ENCODE results near the gene CHMP4B. TPM values are rescaled to one million over a fixed set of nuclear protein-coding genes. Genes with fewer than 3 reads are reported as not detected.

CHMP4B gene
- total RNA-seq, 6 experiments from 2014 or later = 81.2 to 94.2 (median 86.1) TPM

- DNase-seq = no peak
- H3K27me3 Mint-ChIP-seq (ENCODE audit: insufficient read depth) = peaks cover 7% of the 10 kb centered on the region
- TF ChIP-seq, protein P1, sequence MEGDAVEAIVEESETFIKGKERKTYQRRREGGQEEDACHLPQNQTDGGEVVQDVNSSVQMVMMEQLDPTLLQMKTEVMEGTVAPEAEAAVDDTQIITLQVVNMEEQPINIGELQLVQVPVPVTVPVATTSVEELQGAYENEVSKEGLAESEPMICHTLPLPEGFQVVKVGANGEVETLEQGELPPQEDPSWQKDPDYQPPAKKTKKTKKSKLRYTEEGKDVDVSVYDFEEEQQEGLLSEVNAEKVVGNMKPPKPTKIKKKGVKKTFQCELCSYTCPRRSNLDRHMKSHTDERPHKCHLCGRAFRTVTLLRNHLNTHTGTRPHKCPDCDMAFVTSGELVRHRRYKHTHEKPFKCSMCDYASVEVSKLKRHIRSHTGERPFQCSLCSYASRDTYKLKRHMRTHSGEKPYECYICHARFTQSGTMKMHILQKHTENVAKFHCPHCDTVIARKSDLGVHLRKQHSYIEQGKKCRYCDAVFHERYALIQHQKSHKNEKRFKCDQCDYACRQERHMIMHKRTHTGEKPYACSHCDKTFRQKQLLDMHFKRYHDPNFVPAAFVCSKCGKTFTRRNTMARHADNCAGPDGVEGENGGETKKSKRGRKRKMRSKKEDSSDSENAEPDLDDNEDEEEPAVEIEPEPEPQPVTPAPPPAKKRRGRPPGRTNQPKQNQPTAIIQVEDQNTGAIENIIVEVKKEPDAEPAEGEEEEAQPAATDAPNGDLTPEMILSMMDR (IDR thresholded peaks at IDR 0.05) = no peak
- H3K4me3 Mint-ChIP-seq = no peak overlapping the region
- H3K4me1 Mint-ChIP-seq (ENCODE audit: low read depth) = no peaks in the 10 kb centered on the region
- H3K27ac Mint-ChIP-seq = no peak overlapping the region
- no peaks in the 10 kb centered on the region for H3K9me3 Mint-ChIP-seq
- H3K36me3 Mint-ChIP-seq (ENCODE audit: low read depth) = peaks cover 16% of the 10 kb centered on the region
Measured at GRCh38 chr20:33857722-33858563, 46.8 kb downstream of the CHMP4B start.

DNA sequence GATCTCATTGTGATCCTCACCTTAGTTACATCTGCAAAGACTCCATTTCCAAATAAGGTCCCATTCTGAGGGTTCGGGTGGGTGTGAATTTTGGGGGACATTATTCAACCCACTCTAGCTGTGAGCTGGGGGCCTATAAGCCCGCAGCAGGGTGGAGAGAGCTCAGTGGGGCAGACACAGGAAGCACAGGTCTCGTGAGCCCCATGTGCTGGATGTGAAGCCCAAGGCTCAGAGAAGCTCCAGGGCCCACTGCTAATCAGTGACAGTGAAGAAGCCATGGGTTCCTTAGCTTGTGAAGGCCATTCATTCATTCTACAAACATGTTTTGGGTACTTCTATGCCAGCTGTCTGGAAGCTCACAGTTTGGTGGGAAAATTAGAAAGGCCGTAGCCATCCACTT, 47.5 kb downstream of the CHMP4B start:
- peaks cover 7% of the 10 kb centered on the region for H3K27me3 Mint-ChIP-seq (ENCODE audit: insufficient read depth)
- no peaks in the 10 kb centered on the region for H3K9me3 Mint-ChIP-seq
- no peak overlapping the region for H3K27ac Mint-ChIP-seq
- TF ChIP-seq, protein P1 (IDR thresholded peaks at IDR 0.05) = no peak
- H3K4me3 Mint-ChIP-seq = no peak overlapping the region
- peaks cover 11% of the 10 kb centered on the region for H3K36me3 Mint-ChIP-seq (ENCODE audit: low read depth)
- DNase-seq = no peak
- H3K4me1 Mint-ChIP-seq (ENCODE audit: low read depth) = no peaks in the 10 kb centered on the region

- H3K4me3 Mint-ChIP-seq = no peak overlapping the region
- no peak for DNase-seq
- H3K27ac Mint-ChIP-seq = no peak overlapping the region
- peaks cover 9% of the 10 kb centered on the region for H3K27me3 Mint-ChIP-seq (ENCODE audit: insufficient read depth)
- peaks cover 8% of the 10 kb centered on the region for H3K36me3 Mint-ChIP-seq (ENCODE audit: low read depth)
- TF ChIP-seq, protein P1 (IDR thresholded peaks at IDR 0.05) = no peak
- H3K9me3 Mint-ChIP-seq = no peaks in the 10 kb centered on the region
- no peaks in the 10 kb centered on the region for H3K4me1 Mint-ChIP-seq (ENCODE audit: low read depth)
Measured at GRCh38 chr20:33859157-33859695, 48.1 kb downstream of the CHMP4B start.

GRCh38 chr20:33859751-33860150, 48.6 kb downstream of the CHMP4B start:
- Mint-ChIP-seq H3K4me1 (ENCODE audit: low read depth) (no peaks in the 10 kb centered on the region), H3K27me3 (ENCODE audit: insufficient read depth) (peaks cover 8% of the 10 kb centered on the region), H3K27ac (no peak overlapping the region), H3K4me3 (no peak overlapping the region), H3K9me3 (no peaks in the 10 kb centered on the region), H3K36me3 (ENCODE audit: low read depth) (peaks cover 3% of the 10 kb centered on the region; the same call in 1 of the 2 replicates)
- no peak for DNase-seq
- TF ChIP-seq, protein P1 (IDR thresholded peaks at IDR 0.05) = no peak

- no peak overlapping the region for H3K4me3 Mint-ChIP-seq
- no peaks in the 10 kb centered on the region for H3K36me3 Mint-ChIP-seq (ENCODE audit: low read depth)
- no peak overlapping the region for H3K27ac Mint-ChIP-seq
- DNase-seq = no peak
- no peaks in the 10 kb centered on the region for H3K4me1 Mint-ChIP-seq (ENCODE audit: low read depth)
- no peaks in the 10 kb centered on the region for H3K9me3 Mint-ChIP-seq
- TF ChIP-seq, protein P1 (IDR thresholded peaks at IDR 0.05) = no peak
- H3K27me3 Mint-ChIP-seq (ENCODE audit: insufficient read depth) = peaks cover 7% of the 10 kb centered on the region
Measured at GRCh38 chr20:33861458-33861857, 50.3 kb downstream of the CHMP4B start.

Data from HFFc6 (cell line).